Loucy (cell line): Measurements from ENCODE around the gene CDHR2.

Source experiments
- H2AFZ ChIP-seq: fragments of 200-600 bp; sonication (generic); 2 replicates; pipeline ENCODE4 v1.6.0; 2016; ENCODE audit warnings: antibody characterized with exemption, mild to moderate bottlenecking, low read length, moderate library complexity
- H3F3A ChIP-seq: fragments of 200-600 bp; 2 replicates; pipeline ENCODE4 v1.6.0; 2016; ENCODE audit warnings: antibody characterized with exemption, low read depth, mild to moderate bottlenecking
- H3K27me3 ChIP-seq: fragments of 200-600 bp; sonication (generic); 2 replicates; pipeline ENCODE4 v1.6.1; 2014; ENCODE audit warnings: low read length, mild to moderate bottlenecking; ENCODE audit not compliant: insufficient read depth, poor library complexity, severe bottlenecking
- H3K36me3 ChIP-seq: fragments of 200-600 bp; sonication (generic); 2 replicates; pipeline ENCODE4 v1.6.1; 2016; ENCODE audit warnings: low read length; ENCODE audit not compliant: insufficient read depth
- H3K4me1 ChIP-seq: fragments of 200-600 bp; sonication (generic); 2 replicates; pipeline ENCODE4 v1.5.1; 2014; ENCODE audit warnings: low read length, mild to moderate bottlenecking; ENCODE audit not compliant: insufficient read depth, poor library complexity, severe bottlenecking
- H3K4me2 ChIP-seq: fragments of 200-600 bp; sonication (generic); 2 replicates; pipeline ENCODE4 v1.6.0; 2014; ENCODE audit warnings: antibody characterized with exemption, low read length, low read depth, mild to moderate bottlenecking; ENCODE audit not compliant: poor library complexity, severe bottlenecking
- H3K4me3 ChIP-seq: fragments of 200-600 bp; sonication (generic); 2 replicates; pipeline ENCODE4 v1.5.1; 2014; ENCODE audit warnings: low read length, mild to moderate bottlenecking, mixed read lengths; ENCODE audit not compliant: poor library complexity, severe bottlenecking
- H3K79me2 ChIP-seq: fragments of 200-600 bp; sonication (generic); 2 replicates; pipeline ENCODE4 v1.6.1; 2014; ENCODE audit warnings: low read length; ENCODE audit not compliant: insufficient read depth
- H3K9ac ChIP-seq: fragments of 200-600 bp; sonication (generic); 2 replicates; pipeline ENCODE4 v1.6.0; 2014; ENCODE audit warnings: mild to moderate bottlenecking, low read depth, low read length, moderate library complexity; ENCODE audit not compliant: poor library complexity, severe bottlenecking
- H3K9me2 ChIP-seq: fragments of 200-600 bp; sonication (generic); replicated peaks from 2 replicates; pipeline ENCODE4 v1.6.1; 2016; ENCODE audit warnings: low read depth, low read length, mixed read lengths
- H3K9me3 ChIP-seq: fragments of 200-600 bp; sonication (generic); 2 replicates; pipeline ENCODE4 v1.6.1; 2014; ENCODE audit warnings: mild to moderate bottlenecking, antibody characterized with exemption, low read length, low read depth; ENCODE audit not compliant: insufficient read depth
- H4K20me1 ChIP-seq: fragments of 200-600 bp; sonication (generic); 2 replicates; pipeline ENCODE4 v1.6.0; 2014; ENCODE audit warnings: antibody characterized with exemption, low read length, mild to moderate bottlenecking; ENCODE audit not compliant: insufficient read depth, poor library complexity, severe bottlenecking
- CTCF ChIP-seq: fragments of 200-600 bp; sonication (generic); conservative IDR thresholded peaks from 2 replicates; pipeline ENCODE4 v1.5.1; 2014; ENCODE audit warnings: mild to moderate bottlenecking, antibody characterized with exemption, low read length
- EZH2phosphoT487 ChIP-seq: fragments of 200-600 bp; IDR thresholded peaks from 2 replicates; pipeline ENCODE4 v1.6.1; 2018; ENCODE audit warnings: antibody characterized with exemption, mild to moderate bottlenecking, moderate library complexity, borderline replicate concordance

CDHR2 gene

DNA sequence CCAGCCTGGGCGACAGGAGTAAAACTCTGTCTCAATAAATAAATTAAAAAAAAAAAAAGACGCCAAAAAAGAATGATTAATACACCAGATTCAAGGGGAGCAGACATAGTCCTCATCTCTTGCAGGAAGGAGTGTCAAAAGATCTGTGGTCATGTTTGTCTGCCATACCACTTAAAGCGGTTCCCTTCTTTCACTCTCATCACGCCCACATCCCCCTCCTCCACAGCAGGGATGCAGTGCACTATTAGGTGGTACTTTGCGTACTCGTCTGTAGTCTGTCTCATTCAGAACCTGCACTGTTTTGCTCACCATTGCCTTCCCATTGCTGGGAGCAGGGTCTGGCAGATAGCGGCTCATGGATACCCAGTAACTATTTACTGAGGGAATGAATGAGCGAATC is 11.2 kb downstream of the CDHR2 start:
- Histone ChIP-seq H3K9me3 (no peaks in the 10 kb centered on the region), H3K9ac (no peak overlapping the region), H3K9me2 (no peaks in the 10 kb centered on the region), H3K36me3 (no peaks in the 10 kb centered on the region), H3F3A (no peaks in the 10 kb centered on the region), H3K27me3 (no peaks in the 10 kb centered on the region), H3K4me2 (no peak overlapping the region), H4K20me1 (no peaks in the 10 kb centered on the region), H3K79me2 (no peaks in the 10 kb centered on the region), H2AFZ (no peak overlapping the region), H3K4me3 (no peak overlapping the region), H3K4me1 (no peaks in the 10 kb centered on the region)
- no peak for TF ChIP-seq EZH2phosphoT487
- no peak for TF ChIP-seq CTCF

DNA sequence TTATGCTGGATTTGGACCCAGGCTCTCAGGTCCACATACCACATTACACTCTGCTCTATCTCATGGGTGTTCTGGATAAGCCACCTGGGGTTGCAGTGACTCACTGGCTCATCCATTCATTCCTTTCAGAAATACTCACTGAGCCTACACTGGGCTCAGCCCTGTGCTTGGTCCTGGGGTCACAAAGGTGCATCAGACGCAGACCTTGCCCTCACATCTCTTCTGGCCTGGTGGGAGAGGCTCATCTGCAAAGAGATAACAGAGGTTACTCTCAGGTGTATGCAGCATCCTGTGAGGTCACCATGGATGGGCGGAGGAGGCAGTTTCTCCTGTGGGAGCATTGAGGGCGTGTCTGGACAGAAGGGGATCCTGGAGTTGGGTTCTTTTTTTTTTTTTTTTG is 12.1 kb downstream of the CDHR2 start:
- no peak overlapping the region for H3K4me2 ChIP-seq
- H3K9ac ChIP-seq = no peak overlapping the region
- H2AFZ ChIP-seq = no peak overlapping the region
- H3K36me3 ChIP-seq = no peaks in the 10 kb centered on the region
- H3F3A ChIP-seq = no peaks in the 10 kb centered on the region
- no peak overlapping the region for H3K4me3 ChIP-seq
- H3K9me3 ChIP-seq = no peaks in the 10 kb centered on the region
- H4K20me1 ChIP-seq = no peaks in the 10 kb centered on the region
- no peaks in the 10 kb centered on the region for H3K9me2 ChIP-seq
- H3K79me2 ChIP-seq = no peaks in the 10 kb centered on the region
- no peaks in the 10 kb centered on the region for H3K4me1 ChIP-seq
- no peaks in the 10 kb centered on the region for H3K27me3 ChIP-seq
- TF ChIP-seq CTCF (no peak), EZH2phosphoT487 (no peak)

- Histone ChIP-seq H3K27me3 (no peaks in the 10 kb centered on the region), H2AFZ (no peak overlapping the region), H3K4me3 (no peak overlapping the region), H3K36me3 (no peaks in the 10 kb centered on the region), H3K9ac (no peak overlapping the region), H4K20me1 (no peaks in the 10 kb centered on the region), H3F3A (no peaks in the 10 kb centered on the region), H3K4me1 (no peaks in the 10 kb centered on the region), H3K9me3 (no peaks in the 10 kb centered on the region), H3K4me2 (no peak overlapping the region), H3K79me2 (no peaks in the 10 kb centered on the region), H3K9me2 (no peaks in the 10 kb centered on the region)
- TF ChIP-seq CTCF = no peak
- TF ChIP-seq EZH2phosphoT487 = no peak
Observed at GRCh38 chr5:176562189-176562588, 13.0 kb downstream of the CDHR2 start.
